Measurements from ENCODE around the gene SCARF2.

Gene SCARF2

DNA sequence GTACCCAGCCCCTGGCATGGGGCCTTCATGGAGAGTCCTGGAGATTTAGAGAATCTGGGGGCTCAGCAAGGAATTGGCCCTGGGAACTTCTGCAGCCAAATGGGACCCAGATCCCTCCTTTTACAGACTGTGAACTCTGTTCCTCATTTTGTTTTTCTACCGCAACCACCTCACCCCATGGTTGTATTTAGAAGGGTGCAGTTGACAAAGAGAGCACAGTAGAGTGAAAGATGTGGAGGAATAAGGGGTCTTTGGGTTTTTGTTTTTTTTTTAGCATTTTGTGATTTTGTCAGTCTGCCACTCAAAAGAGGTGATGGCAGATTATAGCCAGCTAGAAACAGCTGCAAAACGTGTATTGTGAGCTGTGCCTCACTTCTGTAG, 41.7 kb downstream of the SCARF2 start:
- TF ChIP-seq TAF1 (IDR thresholded peaks at IDR 0.05; ENCODE audit: borderline replicate concordance, insufficient read depth, low read length) (no peak), FOXP2 (optimal IDR thresholded peaks at IDR 0.05; ENCODE audit: borderline replicate concordance, extremely low read depth, extremely low read length, insufficient read depth) (no peak), POLR2AphosphoS5 (IDR thresholded peaks at IDR 0.05; ENCODE audit: low read depth, low read length) (no peak)
- TF ChIP-seq, protein P1, sequence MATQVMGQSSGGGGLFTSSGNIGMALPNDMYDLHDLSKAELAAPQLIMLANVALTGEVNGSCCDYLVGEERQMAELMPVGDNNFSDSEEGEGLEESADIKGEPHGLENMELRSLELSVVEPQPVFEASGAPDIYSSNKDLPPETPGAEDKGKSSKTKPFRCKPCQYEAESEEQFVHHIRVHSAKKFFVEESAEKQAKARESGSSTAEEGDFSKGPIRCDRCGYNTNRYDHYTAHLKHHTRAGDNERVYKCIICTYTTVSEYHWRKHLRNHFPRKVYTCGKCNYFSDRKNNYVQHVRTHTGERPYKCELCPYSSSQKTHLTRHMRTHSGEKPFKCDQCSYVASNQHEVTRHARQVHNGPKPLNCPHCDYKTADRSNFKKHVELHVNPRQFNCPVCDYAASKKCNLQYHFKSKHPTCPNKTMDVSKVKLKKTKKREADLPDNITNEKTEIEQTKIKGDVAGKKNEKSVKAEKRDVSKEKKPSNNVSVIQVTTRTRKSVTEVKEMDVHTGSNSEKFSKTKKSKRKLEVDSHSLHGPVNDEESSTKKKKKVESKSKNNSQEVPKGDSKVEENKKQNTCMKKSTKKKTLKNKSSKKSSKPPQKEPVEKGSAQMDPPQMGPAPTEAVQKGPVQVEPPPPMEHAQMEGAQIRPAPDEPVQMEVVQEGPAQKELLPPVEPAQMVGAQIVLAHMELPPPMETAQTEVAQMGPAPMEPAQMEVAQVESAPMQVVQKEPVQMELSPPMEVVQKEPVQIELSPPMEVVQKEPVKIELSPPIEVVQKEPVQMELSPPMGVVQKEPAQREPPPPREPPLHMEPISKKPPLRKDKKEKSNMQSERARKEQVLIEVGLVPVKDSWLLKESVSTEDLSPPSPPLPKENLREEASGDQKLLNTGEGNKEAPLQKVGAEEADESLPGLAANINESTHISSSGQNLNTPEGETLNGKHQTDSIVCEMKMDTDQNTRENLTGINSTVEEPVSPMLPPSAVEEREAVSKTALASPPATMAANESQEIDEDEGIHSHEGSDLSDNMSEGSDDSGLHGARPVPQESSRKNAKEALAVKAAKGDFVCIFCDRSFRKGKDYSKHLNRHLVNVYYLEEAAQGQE (IDR thresholded peaks at IDR 0.05; ENCODE audit: insufficient read depth in 1 of 2, low read depth in 2 of 2, low read length in 2 of 2) = no peak

GRCh38 chr22:20395181-20395906, 42.3 kb downstream of the SCARF2 start:
- TF ChIP-seq, protein P1 (IDR thresholded peaks at IDR 0.05; ENCODE audit: insufficient read depth in 1 of 2, low read depth in 2 of 2, low read length in 2 of 2) = no peak
- TF ChIP-seq FOXP2 (optimal IDR thresholded peaks at IDR 0.05; ENCODE audit: borderline replicate concordance, extremely low read depth, extremely low read length, insufficient read depth) (no peak), TAF1 (IDR thresholded peaks at IDR 0.05; ENCODE audit: borderline replicate concordance, insufficient read depth, low read length) (no peak), SIN3A (IDR thresholded peaks at IDR 0.05; ENCODE audit: borderline replicate concordance, insufficient read depth, low read length) (no peak), POLR2AphosphoS5 (IDR thresholded peaks at IDR 0.05; ENCODE audit: low read depth, low read length) (no peak)

GRCh38 chr22:20393705-20394476, 43.7 kb downstream of the SCARF2 start, which contains the start of gene ZNF74:
TSS of gene ZNF74 (plus strand) at chr22:20394151. CDS start at chr22:20394629, 478 bp downstream.
- peak; percentile 64 for TF ChIP-seq FOXP2 (optimal IDR thresholded peaks at IDR 0.05; ENCODE audit: borderline replicate concordance, extremely low read depth, extremely low read length, insufficient read depth)
- TF ChIP-seq, protein P1 (IDR thresholded peaks at IDR 0.05; ENCODE audit: insufficient read depth in 1 of 2, low read depth in 2 of 2, low read length in 2 of 2) = peak in 1 of 2 experiments; percentile 5; a peak in 1 of 4 replicates
- peak; percentile 75 for TF ChIP-seq POLR2AphosphoS5 (IDR thresholded peaks at IDR 0.05; ENCODE audit: low read depth, low read length)
- no peak for TF ChIP-seq SIN3A (IDR thresholded peaks at IDR 0.05; ENCODE audit: borderline replicate concordance, insufficient read depth, low read length)
- TF ChIP-seq TAF1 (IDR thresholded peaks at IDR 0.05; ENCODE audit: borderline replicate concordance, insufficient read depth, low read length) = peak; percentile 57; the same call in 1 of the 2 replicates

DNA sequence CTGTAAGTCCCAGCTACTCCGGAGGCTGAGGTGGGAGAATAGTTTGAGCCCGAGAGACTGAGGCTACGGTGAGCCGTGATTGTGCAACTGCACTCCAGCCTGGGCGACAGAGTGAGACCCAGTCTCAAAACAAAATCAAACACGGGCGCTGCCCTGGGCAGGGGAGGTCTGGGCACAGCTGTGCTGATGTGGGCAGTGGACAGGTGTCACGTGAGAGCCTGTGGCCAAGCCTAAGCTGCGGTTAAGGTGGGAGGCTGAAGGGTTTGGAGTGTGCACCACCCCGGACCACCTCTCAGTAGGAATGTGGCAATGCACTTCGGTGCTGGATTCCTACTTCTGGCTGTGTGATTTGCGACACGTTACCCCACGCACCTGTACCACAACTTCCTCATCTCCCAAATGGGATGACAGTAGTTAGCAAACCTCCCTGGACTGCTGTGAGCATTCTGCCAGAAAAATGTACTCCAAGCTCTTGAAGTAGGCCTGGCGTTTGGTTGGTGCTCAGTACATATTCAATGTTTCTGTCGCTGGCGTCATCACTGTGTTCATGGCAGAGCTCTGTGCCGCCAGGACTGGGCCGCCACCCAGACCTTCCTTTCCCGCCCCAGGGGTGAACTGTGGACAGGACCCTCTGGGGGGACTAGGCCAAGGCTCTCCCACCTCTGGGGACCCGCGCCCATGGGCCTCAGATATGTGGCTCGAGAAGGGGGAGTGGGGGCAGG, 44.5 kb downstream of the SCARF2 start:
- TF ChIP-seq TAF1 (IDR thresholded peaks at IDR 0.05; ENCODE audit: borderline replicate concordance, insufficient read depth, low read length) = no peak
- no peak for TF ChIP-seq SIN3A (IDR thresholded peaks at IDR 0.05; ENCODE audit: borderline replicate concordance, insufficient read depth, low read length)
- no peak for TF ChIP-seq POLR2AphosphoS5 (IDR thresholded peaks at IDR 0.05; ENCODE audit: low read depth, low read length)
- TF ChIP-seq, protein P1 (IDR thresholded peaks at IDR 0.05; ENCODE audit: insufficient read depth in 1 of 2, low read depth in 2 of 2, low read length in 2 of 2) = no peak
- no peak for TF ChIP-seq FOXP2 (optimal IDR thresholded peaks at IDR 0.05; ENCODE audit: borderline replicate concordance, extremely low read depth, extremely low read length, insufficient read depth)
